Amniotic epithelial cell (primary cell): ENCODE results near the gene PLA2G4A.
"Not testable (repeated sequence)": the region's sequence is repeated elsewhere in the genome, so short reads cannot be mapped to it uniquely, and the experiment has no call there.

Experiments used
- DNase-seq: peaks from one replicate; pipeline ENCODE4 v3.0.0-alpha.2; 2010; ENCODE audit warnings: low read depth

Gene PLA2G4A

DNA sequence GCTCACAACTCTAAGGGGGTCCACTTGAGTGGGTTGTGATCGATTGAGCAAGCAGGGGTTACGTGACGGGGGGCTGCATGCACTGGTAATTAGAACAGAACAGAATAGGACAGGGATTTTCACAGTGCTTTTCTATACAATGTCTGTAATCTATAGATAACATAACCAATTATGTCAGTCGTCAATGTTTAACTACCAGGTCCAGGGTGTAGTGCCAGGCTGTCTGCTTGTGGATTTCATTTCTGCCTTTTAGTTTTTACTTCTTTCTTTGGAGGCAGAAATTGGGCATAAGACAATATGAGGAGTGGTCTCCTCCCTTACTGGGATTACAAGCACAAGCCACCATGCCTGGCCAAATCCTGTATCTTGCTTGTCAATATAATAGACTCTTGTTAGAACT is 94.1 kb downstream of the PLA2G4A start:
- DNase-seq, result not testable (repeated sequence)

DNA sequence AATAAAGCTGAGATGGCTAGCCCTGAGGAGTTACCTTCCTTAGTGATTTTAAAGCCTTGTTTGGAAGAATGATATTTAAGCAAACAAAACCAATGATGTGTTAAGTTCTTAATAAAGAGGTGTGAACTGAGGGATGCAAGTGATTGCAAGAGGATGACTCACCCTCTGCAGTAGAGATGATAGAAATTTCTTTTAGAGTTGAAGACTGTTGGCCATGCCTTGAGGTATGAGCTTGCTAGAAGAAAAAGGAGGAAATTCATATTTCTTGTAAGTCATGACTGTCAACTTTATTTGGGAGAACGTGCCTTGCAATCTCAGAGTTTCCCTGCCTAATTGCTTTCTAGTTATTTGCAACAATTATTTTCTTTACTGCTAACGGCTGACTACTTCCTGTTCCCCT is 94.7 kb downstream of the PLA2G4A start:
- no peak for DNase-seq

DNA sequence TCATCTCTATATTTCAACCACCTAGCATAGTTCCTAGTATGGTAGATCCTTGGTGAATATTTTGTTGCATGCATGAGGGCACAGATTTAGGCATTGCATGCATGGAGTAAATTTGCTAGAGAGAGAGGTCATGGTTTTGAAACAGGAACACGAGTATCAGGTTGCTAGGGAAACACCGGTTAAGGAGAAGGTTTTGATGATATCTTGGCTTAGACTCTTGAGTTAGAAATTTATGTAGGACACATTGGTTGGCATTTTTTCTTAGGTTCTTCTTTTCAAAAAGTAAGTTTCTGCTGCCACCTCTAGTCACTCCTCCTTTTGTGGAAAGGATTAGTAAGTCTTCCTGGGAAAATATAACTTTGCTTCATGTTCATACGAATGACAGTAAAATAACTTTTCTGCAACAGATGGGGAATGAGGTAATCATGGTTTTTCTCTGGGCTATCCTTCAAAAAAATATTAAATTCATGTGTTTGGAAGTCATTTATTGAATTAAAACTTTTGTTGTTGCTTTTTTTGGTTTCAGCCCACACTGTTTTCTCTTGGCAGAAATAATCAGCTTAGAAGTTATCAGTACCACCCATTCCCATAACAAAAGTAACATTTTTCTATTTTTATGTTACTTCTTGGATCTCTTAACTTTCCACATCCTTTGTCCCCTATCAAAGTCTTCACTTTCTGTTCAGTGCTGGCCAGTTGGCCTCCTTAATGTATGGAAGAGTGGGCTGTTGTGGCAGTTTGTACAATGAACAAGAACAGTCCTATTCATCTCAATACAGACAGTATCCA is 97.3 kb downstream of the PLA2G4A start:
- peak; percentile 20 for DNase-seq

DNA sequence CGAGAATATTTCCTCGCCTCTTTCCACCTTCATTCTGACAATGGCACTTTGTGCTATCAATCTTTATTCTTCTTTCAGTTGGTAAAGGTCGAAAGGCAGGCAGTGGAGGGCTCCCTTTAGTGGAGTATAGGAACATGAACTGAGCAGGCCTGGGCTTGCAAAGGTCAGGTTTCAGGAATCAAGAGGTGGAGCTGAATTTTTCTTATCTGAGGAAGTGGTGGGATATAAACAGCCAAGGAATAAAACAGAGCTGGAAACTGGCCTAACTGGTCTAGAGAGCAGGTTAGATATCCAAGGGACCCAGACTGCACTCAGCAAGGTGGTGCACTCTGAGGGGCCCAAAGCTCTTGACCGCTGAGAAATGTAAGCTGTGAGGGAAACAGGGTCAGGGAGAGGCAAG is 99.1 kb downstream of the PLA2G4A start:
- DNase-seq, result no peak

DNA sequence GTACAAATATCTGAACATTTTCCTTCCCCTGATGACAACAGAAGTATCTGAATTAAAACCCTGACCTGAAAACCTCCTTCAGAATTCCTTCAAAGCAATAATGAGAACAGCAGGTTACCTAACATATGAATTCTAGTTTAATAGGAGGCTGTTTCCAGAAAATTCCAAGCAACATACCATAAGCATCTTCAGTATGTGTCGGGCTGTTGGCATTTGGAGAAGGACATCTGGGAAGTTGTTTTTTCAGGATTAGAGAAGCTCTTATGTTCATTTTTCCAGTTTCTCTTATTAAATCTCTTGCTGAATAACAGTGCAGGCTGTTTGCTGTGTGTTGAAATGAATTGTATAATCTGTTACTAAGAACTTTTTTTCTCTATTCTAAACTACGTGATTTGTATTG is 101.5 kb downstream of the PLA2G4A start:
- DNase-seq, result peak; percentile 30

DNA sequence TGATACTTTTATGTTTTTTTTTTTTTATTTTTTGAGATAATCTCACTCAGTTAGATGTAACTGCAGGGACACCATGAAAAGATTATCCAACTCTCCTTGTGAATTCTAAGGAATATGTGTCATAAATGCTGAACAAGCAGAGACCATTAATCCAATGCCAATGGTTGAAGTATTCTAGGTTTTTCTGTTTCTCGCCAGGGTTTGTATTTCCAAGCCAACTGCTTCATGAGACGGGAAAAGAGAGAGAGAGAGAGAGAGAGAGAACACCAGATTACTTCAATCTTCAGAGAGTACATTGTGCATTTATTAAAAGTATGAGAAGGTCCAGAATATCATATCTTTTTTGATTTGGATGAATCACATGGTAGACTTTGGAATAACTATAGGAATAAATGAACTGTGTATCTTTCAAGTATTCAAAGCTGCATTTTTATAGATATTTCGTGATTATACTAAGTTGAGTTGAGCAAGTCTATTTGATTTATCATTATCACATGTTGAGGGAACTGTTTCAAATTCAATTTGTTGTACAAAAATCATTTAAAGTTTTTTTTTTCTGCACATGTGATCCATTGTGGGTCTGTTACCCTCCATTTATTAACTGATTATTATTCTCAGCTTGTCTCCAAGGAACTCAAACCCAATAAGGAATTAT is 108.4 kb downstream of the PLA2G4A start:
- no peak for DNase-seq

DNA sequence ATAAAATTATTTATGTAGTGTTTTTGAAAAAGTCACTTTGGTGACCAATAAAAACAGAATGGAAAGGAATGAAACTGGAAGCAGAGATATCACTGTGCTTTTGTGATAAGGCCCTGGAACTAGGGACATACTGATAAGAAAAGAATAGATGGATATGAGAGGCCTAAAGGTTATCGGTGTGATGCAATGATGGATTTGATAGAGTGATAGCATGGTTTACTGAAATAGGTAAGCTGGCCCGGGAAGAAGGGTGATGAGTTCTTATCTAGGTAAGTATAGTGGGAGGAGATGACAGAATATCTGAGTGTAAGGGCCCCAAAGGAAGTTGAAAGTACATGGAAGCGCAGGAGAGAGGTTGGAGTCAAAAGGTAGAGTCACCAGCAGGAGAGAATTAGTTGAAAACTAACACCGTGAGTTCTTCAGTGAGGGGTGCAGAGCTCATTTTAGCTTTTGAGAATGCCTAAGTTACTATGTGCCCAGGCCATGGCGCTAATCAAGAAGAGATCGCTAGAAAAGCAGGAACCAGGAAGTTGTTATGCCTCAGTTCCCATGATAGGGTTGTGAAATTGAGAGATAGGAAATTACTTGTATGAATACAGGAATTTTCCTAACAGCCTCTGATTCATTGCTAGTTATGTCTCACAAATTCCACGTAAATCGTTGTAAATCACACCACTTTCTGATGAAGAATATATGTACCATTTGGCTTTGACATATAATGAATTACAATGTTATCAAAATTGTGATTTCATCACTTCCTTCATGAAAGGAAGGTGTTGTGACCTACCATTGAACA is 115.3 kb downstream of the PLA2G4A start:
- DNase-seq, result peak; percentile 27

DNA sequence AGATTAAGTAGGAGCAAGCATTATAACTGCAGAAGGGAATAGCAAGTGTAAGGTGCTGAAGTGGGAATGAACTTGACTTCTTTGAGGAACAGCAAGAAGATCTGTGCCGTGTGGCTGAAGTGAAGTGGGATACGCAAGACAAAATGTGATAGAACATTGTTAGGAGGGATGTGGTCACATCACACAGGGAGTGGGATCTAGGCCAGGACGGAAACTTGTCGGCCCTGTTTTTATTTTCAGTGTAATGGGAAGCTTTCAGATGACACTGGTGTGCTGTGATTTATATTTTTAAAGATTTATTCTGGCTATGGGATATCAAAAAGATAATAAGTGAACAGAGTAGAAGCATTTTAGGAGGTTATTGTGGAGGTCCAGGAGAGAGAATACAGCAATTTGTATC is 116.4 kb downstream of the PLA2G4A start:
- no peak for DNase-seq

DNA sequence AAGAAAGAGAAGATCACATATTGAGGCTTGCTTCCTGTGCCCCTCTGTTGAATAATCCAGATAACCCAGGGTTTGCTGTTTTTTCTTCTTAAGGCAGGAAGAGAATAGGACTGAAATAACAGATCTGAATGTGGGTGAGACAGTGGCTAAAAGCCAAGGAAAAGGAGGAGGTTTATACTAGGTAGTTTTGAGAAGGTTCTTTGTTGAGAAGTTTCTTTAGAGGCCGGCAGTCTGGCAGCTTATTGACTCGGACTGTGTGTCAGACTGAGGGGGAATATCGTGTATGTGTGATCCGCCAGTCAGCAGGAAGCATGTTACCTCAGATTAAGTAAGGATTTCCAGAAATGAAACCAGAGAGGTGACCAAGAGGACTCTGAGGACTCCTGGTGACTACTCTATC is 119.8 kb downstream of the PLA2G4A start:
- no peak for DNase-seq

DNA sequence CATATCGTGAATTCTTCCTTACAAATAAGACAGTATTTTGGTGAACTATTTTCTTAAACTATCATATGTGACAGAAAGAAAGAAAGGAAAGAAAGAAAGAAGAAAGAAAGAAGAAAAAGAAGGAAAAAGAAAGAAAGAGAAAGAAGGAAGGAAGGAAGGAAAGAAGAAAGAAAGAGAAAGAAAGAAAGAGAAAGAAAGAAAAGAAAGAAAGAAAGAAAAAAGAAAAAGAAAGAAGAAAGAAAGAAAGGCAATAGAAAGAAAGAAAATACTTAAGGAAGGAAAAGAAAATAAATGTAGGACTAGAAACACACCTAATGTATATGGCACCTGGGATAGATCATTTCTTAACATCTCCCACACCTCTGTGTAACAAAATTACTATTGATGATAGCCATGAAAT is 120.4 kb downstream of the PLA2G4A start:
- DNase-seq, result no peak

DNA sequence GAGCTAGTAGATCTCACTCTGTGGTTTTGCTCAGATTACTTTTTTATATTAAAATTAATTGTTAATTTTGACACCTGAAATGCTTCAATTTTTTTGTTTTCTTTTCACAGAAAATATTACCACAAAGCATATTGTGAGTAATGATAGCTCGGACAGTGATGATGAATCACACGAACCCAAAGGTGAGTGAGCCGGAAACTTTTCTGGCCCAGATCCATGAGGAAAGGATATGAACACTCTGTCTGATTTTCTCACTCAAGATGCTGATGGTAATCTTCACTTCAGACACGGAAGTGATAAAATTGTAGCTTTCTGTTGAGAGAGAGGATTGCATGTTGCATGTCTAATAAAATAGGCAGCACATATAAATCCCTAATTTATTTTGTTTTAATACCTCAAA is 121.8 kb downstream of the PLA2G4A start:
- DNase-seq, result peak; percentile 55

DNA sequence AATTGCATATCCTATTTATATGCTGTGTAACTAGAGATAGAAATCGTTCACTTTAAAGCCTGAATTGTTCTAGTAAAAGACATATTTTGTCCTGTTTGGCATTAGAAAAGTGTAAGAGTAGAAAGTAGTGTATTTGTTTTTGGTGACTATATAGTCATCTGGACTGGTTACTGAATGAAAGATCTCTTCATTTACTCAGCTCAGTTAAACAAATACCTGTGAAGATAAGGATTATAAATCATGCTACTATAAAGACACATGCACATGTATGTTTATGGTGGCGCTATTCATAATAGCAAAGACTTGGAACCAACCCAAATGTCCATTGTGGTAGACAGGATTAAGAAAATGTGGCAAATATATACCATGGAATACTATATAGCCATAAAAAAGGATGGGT is 125.1 kb downstream of the PLA2G4A start:
- no peak for DNase-seq

DNA sequence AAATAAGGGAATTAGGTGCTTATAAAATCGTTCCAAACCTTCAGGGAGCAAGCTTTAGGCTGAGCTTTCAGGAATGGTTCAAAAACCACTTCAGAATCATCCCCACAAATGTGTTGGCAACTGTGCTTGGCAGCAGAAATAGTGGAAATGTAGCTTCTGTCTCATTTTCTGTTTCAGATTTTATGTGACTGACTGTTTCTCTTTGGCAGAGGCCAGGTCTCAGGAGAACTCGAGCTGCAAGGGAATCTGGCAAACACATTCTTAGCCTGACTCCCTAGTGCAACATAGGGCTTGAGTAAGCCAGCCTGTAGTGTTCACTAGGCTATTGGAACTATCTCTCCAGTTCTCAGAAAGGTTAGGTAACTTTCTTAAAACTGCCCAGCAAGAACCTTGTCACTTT is 128.6 kb downstream of the PLA2G4A start:
- peak; percentile 6 for DNase-seq

DNA sequence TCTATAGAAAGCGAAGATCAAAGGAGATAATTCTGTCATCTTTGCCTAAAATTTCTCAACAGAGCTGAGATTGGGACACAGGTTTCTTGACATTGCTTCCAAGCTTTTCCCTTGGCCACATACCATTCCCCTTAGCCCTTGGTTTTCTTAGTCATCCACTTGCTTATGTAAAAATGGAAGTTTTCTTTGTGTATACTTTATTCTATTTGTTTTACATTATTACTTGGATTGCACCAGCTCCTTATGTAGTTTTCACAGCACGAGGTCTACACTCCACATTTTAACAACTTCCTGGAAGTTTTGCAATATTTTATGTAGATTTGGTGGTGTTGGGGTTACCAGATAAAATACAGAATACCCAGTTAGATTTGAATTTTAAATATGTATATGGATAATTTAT is 129.8 kb downstream of the PLA2G4A start:
- peak; percentile 82 for DNase-seq

DNA sequence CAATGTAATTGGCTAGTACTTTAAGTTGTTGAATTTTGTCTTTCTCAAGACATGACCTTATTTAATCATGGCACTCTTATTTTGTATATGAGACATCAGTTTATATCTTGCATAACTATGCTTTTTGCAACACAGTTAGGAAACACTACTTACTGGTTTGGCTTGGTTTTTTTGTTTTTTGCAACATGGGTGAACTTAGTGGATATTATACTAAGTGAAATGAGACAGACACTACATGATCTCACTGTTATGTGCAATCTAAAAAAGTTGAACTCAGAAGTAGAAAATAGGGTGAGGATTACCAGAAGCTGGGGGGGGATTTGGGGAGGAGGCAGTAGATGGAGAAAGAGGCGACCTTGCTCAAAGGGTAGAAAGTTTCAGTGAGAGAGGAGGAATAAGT is 132.1 kb downstream of the PLA2G4A start:
- DNase-seq, result peak; percentile 91

DNA sequence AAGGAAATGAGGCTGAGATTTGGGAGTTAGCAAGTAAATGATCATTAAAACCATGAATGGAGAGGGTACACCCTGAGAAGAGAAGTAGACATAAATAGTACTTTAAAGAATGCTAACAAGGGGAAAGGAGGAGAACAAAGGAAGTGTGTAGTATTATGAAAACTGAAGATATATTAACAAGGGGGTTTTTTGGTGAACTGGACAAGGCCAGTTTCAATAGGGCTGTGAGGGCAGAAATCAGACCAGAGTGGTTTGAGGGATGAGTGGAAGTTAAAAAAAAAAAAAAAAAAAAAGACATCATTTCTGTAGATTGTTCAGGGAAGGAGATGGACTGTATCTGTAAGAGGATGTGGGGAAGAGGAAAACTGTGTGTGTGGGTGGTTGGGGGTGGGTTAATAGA is 137.1 kb downstream of the PLA2G4A start:
- no peak for DNase-seq

DNA sequence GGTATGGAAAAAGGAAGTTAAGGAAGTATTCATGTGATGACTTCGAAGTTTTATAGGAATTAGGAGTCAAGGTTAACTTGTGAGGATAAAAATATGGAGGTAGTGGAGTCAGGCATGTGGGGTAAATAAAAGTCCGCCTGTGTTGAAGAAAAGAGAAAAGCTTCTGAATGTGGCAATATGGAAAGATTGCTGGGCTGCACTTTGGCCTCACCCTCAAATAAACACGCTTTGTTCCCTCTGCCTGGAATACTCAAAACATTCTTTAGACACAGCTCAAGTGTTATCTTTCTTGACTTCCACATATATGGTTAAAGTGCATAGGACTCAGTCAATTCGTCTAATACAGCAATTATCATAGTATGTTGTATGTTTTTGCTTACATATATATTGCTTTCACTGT is 137.7 kb downstream of the PLA2G4A start:
- no peak for DNase-seq

DNA sequence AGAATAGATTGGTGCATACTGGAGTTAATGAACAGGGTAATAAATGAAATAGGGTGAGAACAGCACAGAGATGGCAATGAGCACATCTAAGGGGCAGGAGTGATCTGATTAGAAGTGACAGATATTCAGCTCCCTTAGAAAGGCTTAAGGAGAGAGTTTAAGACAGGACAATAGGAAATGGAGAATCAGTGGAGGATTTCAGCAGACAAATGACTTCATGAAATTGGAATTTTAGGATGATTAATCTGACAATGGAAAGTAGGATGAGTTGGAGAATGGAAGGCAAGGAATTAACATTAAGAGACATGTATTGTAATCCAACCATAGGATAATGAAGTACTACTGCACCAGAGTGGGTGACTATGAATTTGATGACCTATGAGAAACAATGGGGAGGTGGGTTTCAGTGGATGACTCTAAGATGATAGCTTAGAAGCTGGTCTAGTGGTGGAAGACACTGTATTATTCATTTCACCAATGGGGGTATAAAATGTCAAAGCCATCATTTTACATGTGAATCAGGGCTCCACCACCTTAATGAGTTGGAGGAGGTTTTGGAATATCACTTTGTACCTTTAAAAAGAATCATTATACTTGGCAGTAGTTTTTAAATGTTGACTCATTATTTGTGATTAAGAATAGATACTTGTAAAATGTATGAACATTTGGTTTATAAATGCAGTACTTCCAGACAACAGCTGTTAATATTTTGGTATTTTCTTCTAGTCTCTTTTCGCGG is 139.1 kb downstream of the PLA2G4A start:
- peak; percentile 60 for DNase-seq

DNA sequence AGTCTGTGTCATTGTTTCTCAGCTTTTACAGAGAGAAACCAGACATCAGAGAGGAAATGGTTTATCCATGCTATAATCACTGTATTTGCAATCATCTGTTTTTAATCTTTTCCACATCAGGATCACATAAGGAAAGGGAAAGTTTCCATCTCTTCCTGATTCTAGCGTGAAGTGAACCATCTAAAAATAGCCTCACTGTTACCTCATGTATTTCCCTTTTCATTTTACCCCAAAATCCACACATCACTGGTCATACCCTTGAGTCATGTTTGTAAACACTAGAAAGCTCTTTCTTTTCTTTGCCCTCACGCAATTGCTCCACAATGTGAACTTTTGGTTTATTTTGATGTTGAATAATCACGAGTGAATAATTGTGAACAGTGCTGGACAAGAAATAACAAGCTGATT is 146.0 kb downstream of the PLA2G4A start:
- DNase-seq, result peak; percentile 92

DNA sequence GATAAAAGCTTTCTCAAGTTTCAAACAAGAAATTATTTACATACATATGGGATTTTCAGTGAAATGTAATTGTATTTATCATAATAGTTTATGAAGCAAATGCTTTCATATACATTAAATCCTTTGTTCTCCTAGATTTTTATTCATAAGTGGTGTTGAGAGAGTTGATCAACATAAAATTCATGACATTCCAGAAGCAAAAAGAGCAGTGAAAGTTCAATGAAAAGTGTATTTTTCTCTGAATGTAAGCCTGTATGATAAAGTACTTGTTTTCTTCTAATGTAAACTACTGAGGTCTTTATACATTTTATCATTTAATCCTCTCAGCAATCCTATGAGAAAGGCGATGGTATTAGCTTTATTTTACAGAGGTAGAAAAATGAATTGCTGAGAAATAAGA is 146.5 kb downstream of the PLA2G4A start:
- no peak for DNase-seq

DNA sequence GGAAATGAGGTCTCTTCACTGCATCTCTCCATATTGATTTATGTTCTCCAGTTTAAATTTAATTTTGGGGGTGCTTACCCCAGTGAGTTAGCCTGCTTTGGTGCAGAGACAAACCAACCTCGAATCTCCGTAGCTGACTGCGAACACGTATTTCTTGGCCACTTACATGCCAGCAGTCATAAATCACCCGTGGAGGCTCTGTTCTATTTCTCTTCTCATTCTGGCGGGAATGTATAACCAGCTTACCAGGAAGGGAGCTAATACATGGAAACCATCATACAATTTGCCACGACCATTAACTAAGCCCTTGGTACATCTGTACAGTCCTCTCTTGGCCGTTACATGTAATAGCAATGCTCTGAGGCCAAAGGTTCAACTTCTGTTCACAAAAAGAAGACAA is 148.0 kb downstream of the PLA2G4A start:
- DNase-seq, result no peak

DNA sequence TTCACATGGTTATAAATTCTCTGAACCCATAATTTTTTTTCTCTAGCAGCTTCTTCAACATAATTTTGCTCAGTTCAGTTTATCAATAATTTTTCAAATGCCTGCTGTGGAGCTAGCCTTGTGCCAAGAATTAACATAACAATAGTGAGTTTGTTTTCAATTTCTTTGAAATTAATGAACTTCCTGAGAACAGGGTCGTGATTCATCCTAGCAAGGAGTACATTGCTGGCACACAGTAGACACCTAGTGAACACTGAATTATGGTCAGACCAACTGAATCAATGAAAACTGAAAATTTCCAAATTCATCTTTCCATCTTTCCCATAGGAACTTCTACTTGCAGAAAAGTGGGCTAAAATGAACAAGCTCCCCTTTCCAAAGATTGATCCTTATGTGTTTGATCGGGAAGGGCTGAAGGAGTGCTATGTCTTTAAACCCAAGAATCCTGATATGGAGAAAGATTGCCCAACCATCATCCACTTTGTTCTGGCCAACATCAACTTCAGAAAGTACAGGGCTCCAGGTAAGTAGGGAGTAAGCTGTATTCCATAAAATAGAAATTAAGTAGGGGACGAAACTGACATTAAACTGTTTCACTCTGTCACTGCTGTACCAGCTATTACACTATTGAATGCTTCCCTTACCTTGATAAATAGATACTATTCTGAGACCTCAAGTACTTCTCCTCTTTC is 148.7 kb downstream of the PLA2G4A start:
- peak; percentile 17 for DNase-seq
